ENCODE results near the gene PRR5L.

The PRR5L gene

GRCh38 chr11:36383195-36383594 is 87.1 kb downstream of the PRR5L start:
- no peak overlapping the region for H3K27ac ChIP-seq (ENCODE audit: low read length)
- no peak overlapping the region for H3K4me2 ChIP-seq (ENCODE audit: low read length)
- H3K4me3 ChIP-seq (ENCODE audit: low read length), result no peak overlapping the region
- TF ChIP-seq EZH2phosphoT487 (IDR thresholded peaks at IDR 0.05; ENCODE audit: low read depth), result no peak
- no peak for TF ChIP-seq CTCF (IDR thresholded peaks at IDR 0.05; ENCODE audit: low read depth, low read length)
- H2AFZ ChIP-seq (ENCODE audit: low read depth, low read length), result no peak overlapping the region
- H3K79me2 ChIP-seq (ENCODE audit: low read length), result no peaks in the 10 kb centered on the region
- H3K36me3 ChIP-seq (replicated peaks; ENCODE audit: low read depth, low read length), result no peaks in the 10 kb centered on the region
- peaks cover 19% of the 10 kb centered on the region for H3K4me1 ChIP-seq (ENCODE audit: low read length)
- H3K9me3 ChIP-seq (ENCODE audit: insufficient read depth, low read length), result no peaks in the 10 kb centered on the region
- H4K20me1 ChIP-seq (ENCODE audit: insufficient read depth, low read length), result no peaks in the 10 kb centered on the region
- H3K9ac ChIP-seq (ENCODE audit: low read length), result no peak overlapping the region
- H3K27me3 ChIP-seq (ENCODE audit: low read depth, low read length), result no peaks in the 10 kb centered on the region

DNA sequence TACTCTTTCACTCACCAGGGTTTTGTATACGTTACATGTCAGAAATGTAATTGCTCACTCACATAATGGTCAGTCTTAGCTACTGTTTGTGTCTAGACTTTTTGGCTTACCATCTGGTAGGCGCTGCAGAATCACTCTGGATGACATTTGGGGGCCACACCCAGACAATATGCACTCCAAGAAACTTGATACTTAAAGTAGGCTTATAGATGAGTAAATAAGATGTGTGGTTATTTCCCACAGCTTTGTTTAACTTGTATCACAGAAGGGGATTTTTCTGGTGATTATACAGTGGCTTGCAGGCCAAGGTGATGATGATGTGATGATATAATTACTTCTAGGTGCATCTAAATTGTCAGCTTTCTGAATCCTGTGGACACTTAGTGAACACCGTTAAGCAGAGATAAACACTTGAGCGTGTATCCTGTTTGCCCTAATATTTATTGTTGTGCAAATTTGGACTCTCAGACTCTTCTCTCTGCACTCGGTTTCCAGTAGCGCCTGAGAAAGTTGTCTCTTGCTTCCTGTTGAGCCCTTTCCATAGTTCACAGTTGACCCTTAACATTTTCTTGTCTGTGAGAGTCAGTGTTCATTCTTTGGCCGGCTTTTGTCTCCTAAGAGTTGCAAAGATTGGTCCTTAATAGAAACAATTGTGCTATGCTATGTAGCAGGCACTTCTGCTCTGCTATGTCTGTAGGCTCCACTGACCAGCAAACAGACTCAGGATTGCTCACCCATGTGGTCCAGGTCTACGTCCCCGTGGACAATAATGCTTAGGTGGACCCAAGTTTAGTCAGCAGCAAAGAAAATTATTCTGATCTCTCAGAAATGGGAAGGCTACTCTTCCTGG is 89.3 kb downstream of the PRR5L start:
- Histone ChIP-seq H3K9ac (ENCODE audit: low read length) (no peak overlapping the region), H3K27me3 (ENCODE audit: low read depth, low read length) (no peaks in the 10 kb centered on the region)

GRCh38 chr11:36386411-36386810 is 90.3 kb downstream of the PRR5L start:
- no peak for TF ChIP-seq CTCF (IDR thresholded peaks at IDR 0.05; ENCODE audit: low read depth, low read length)
- TF ChIP-seq EZH2phosphoT487 (IDR thresholded peaks at IDR 0.05; ENCODE audit: low read depth), result no peak
- Histone ChIP-seq H3K27ac (ENCODE audit: low read length) (no peak overlapping the region), H3K4me1 (ENCODE audit: low read length) (peaks cover 32% of the 10 kb centered on the region), H3K27me3 (ENCODE audit: low read depth, low read length) (no peaks in the 10 kb centered on the region), H4K20me1 (ENCODE audit: insufficient read depth, low read length) (no peaks in the 10 kb centered on the region), H3K4me3 (ENCODE audit: low read length) (no peak overlapping the region), H3K4me2 (ENCODE audit: low read length) (no peak overlapping the region), H3K36me3 (replicated peaks; ENCODE audit: low read depth, low read length) (no peaks in the 10 kb centered on the region), H3K9me3 (ENCODE audit: insufficient read depth, low read length) (no peaks in the 10 kb centered on the region), H3K79me2 (ENCODE audit: low read length) (no peaks in the 10 kb centered on the region), H3K9ac (ENCODE audit: low read length) (no peak overlapping the region), H2AFZ (ENCODE audit: low read depth, low read length) (no peak overlapping the region)

More for the DNA sequence above, 89.3 kb downstream of the PRR5L start:
- H3K4me2 ChIP-seq (ENCODE audit: low read length), result no peak overlapping the region
- no peaks in the 10 kb centered on the region for H4K20me1 ChIP-seq (ENCODE audit: insufficient read depth, low read length)
- H2AFZ ChIP-seq (ENCODE audit: low read depth, low read length), result no peak overlapping the region
- no peak for TF ChIP-seq EZH2phosphoT487 (IDR thresholded peaks at IDR 0.05; ENCODE audit: low read depth)
- TF ChIP-seq CTCF (IDR thresholded peaks at IDR 0.05; ENCODE audit: low read depth, low read length), result no peak
- H3K4me3 ChIP-seq (ENCODE audit: low read length), result no peak overlapping the region
- H3K36me3 ChIP-seq (replicated peaks; ENCODE audit: low read depth, low read length), result no peaks in the 10 kb centered on the region
- H3K4me1 ChIP-seq (ENCODE audit: low read length), result peaks cover 30% of the 10 kb centered on the region
- no peak overlapping the region for H3K27ac ChIP-seq (ENCODE audit: low read length)
- no peaks in the 10 kb centered on the region for H3K9me3 ChIP-seq (ENCODE audit: insufficient read depth, low read length)
- H3K79me2 ChIP-seq (ENCODE audit: low read length), result no peaks in the 10 kb centered on the region

GRCh38 chr11:36388071-36388470 is 92.0 kb downstream of the PRR5L start:
- Histone ChIP-seq H3K36me3 (replicated peaks; ENCODE audit: low read depth, low read length) (no peaks in the 10 kb centered on the region), H3K4me1 (ENCODE audit: low read length) (peaks cover 45% of the 10 kb centered on the region), H3K9ac (ENCODE audit: low read length) (no peak overlapping the region), H3K4me2 (ENCODE audit: low read length) (no peak overlapping the region), H3K27ac (ENCODE audit: low read length) (no peak overlapping the region), H3K79me2 (ENCODE audit: low read length) (no peaks in the 10 kb centered on the region), H3K9me3 (ENCODE audit: insufficient read depth, low read length) (no peaks in the 10 kb centered on the region), H2AFZ (ENCODE audit: low read depth, low read length) (no peak overlapping the region), H4K20me1 (ENCODE audit: insufficient read depth, low read length) (no peaks in the 10 kb centered on the region), H3K27me3 (ENCODE audit: low read depth, low read length) (no peaks in the 10 kb centered on the region), H3K4me3 (ENCODE audit: low read length) (no peak overlapping the region)
- no peak for TF ChIP-seq CTCF (IDR thresholded peaks at IDR 0.05; ENCODE audit: low read depth, low read length)
- no peak for TF ChIP-seq EZH2phosphoT487 (IDR thresholded peaks at IDR 0.05; ENCODE audit: low read depth)
